Activated CD4-positive, alpha-beta T cell treated with anti-CD3 and anti-CD28 coated beads, Interleukin-2, Interleukin-6, amounts not matched to agents 100 ng/mL and 50 ng/mL, durations not matched to agents 16 hours and 8 hours (primary cell): ENCODE measurements around the gene SCFD2.
"Not testable (repeated sequence)": the region's sequence is repeated elsewhere in the genome, so short reads cannot be mapped to it uniquely, and the experiment has no call there.

Experiments
- DNase-seq: peaks from one replicate; pipeline ENCODE4 v3.0.0-alpha.2; 2020

The SCFD2 gene

GRCh38 chr4:52841682-52842456 lies 524.0 kb downstream of the SCFD2 start:
- no peak for DNase-seq

- DNase-seq: no peak
Measured at GRCh38 chr4:52840531-52841370, 525.1 kb downstream of the SCFD2 start.

GRCh38 chr4:52838729-52839586 lies 526.9 kb downstream of the SCFD2 start:
- no peak for DNase-seq

- no peak for DNase-seq
Measured at GRCh38 chr4:52837716-52838558, 527.9 kb downstream of the SCFD2 start.

- DNase-seq: no peak
Measured at GRCh38 chr4:52836678-52837077, 529.2 kb downstream of the SCFD2 start.

GRCh38 chr4:52836120-52836519 lies 529.7 kb downstream of the SCFD2 start:
- no peak for DNase-seq

- not testable (repeated sequence) for DNase-seq
Measured at GRCh38 chr4:52834641-52835456, 531.0 kb downstream of the SCFD2 start.

GRCh38 chr4:52833941-52834525 lies 531.8 kb downstream of the SCFD2 start:
- no peak for DNase-seq

- no peak for DNase-seq
Measured at GRCh38 chr4:52825460-52826090, 540.3 kb downstream of the SCFD2 start.

GRCh38 chr4:52824603-52825459 lies 541.0 kb downstream of the SCFD2 start:
- DNase-seq: no peak

- no peak for DNase-seq
Measured at GRCh38 chr4:52824270-52824602, 541.6 kb downstream of the SCFD2 start.

GRCh38 chr4:52823702-52824092 lies 542.2 kb downstream of the SCFD2 start:
- no peak for DNase-seq
